Globus pallidus (tissue), 1 donor: ENCODE data around the gene JTB.

ENCODE experiments used
- DNase-seq: peaks from one replicate; pipeline ENCODE4 v3.0.0-alpha.2; 2015; ENCODE audit warnings: low spot score

Gene JTB

DNA sequence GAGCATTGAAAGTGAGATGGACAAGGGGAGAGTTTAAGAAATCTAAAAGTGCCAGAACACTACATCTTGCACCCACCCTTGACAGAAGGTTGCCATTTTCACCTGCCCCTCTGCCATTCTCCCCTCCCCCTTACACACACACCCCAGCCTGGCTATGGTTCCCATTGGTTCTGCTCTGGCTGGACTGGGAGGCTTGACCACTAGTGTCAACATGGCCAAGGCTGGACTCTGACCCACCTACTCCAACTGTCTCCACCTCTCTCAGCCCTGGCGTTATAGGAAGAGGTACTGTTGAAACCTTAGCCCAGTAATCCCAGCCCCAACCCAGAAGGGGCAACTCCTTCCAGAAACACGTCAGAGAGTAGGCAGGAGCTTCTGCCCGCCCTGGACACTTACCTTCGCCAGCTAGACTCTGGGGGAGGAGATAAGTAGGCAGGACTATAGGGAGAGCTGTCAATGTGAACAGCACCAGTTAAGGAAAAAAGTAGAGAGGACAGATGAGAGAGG lies 23.6 kb downstream of the JTB start:
- DNase-seq, result no peak

DNA sequence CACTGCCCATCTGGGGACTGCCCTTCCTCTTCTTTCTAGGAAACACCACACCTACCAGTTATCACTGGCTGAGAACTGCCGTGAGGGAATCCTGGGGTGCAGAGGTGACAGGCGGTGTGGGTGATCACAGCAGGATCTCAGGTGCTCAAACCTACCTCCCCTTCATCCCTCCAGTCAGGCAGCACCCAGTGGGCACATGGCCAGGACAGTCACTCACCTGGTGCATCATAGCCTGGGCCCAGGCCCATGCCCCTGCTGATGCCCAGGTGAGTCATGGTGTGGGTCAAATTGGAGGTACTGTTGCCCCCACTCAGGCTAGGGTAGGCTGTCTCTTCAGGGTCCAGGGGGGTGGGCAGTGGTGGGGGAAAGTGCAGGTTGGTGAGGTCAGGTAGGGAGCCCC lies 25.7 kb downstream of the JTB start:
- no peak for DNase-seq

DNA sequence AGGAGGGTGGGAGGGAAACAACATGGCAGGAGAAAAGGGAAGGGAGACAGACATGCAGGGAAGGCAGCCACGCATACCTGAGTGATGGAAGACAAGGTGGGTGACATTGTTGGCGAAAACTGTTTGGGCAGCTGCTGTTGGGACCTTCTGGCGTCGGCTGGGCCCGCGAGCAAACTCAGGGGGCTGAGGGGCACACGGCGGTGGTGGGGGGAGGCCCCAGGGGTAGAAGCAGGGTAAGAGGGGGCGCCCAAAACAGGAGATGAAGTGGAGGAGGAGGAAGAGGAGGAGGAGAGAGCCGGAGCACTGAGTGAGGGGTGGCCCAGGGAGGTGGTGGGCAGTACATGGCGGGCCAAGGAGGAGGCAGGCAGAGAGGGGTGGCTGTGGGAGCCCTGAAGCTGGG lies 26.3 kb downstream of the JTB start:
- DNase-seq, result no peak

DNA sequence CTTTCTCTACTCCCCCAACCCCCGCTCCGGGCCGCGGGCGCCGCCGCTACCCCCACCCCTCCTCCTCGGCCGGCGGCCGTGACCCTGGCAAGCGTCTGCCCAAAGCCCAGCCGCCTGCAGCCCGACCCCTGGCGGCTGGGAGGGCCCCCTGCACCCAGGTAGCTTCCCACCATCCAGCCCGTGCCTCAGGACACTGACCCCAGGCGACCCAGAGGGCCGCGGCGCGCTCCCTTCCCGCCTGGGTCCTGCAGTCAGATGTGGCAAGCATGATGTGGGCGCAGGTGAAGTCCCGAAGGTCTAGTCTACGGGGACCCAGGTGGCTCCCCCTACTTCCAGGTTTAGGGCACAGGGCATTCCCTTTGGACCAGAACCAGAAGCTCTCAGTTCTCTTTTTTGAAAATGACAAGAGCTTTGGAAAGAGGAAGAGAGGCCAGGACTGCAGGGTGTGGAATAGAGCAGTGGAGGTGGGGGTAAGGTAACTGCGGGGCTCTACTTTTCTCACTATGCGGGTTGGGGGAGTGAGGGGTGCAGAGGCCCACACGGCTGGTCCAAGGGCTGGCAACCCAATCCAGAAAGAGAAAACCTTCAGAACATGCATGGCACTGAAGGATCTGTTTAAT lies 30.7 kb downstream of the JTB start, which contains the start of gene DENND4B:
Gene DENND4B, minus strand, starts transcription at position 97 of the 620 bp plus-strand sequence. CDS start 2,344 bp downstream, outside the sequence.
- peak; percentile 85 for DNase-seq

DNA sequence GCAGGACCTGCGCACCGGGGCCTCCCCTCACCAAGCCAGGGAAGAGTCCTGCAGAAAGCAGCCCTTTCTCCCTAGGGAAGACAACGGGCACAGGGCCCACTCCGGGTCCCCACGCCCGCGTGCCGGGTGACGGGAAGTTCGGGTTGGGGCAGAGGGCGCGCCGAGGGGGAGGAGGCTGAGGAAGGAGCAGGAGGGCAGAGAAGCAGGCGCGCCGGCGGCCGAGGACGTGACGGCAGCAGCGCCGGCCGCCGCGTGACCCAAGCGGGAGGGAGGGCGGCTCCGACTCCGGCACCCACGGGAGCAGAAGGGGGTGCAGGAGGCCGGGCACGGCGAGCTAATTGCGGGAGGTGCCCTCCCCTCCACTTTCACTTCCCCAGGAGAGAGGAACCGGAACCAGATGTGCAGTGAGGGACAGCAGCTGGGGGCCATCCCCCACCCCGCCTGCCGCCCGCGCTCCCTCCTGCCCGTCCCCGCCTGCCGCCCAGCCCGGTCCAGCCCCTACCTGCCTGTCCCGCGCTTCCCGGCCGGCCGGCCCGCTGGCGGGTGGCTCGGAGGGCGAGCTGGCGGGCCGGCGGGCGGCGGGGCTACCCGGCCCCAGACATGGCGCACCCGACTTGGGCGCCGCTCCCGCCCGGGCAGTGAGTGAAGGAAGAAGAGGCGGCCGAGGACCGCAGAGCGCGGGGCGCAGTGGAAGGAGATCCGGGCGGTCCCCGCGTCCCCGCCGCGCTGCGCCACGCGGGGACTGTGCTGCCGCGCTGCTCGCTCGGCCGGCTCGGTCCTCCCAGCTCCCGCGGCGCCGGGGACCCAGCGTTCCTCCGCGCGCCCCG lies 31.5 kb downstream of the JTB start:
- peak; percentile 84 for DNase-seq

DNA sequence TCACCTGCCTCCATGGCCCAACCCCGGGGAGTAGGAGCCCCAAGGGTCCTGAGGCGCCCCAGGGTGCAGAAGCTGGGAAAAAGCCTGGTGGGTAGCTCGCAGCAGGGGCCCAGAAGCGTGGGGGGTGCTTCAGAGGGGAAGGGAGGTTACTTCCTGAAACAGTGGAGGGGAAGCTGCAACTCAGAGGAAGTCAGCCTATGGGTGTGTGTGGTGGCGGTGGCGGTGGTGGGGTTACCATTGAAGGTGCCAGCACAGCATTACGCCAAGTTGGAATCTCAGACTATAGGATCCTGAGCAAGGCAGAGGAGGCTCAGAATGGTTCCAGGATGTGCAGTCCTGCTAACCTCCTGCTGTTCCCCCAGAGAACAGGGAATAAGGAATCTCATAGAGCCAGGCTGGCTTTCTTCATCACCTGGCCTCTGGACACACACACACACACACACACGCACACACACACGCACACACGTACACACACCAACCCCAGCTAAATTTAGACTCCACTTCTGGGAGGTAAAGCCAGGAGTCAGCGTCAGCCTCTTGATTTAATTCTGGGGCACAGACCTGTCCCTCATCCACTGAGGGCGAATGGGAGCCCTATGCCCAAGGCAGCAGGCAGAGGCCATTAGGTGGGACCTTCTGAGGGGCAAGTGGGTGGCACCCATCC lies 32.2 kb downstream of the JTB start:
- peak; percentile 40 for DNase-seq

DNA sequence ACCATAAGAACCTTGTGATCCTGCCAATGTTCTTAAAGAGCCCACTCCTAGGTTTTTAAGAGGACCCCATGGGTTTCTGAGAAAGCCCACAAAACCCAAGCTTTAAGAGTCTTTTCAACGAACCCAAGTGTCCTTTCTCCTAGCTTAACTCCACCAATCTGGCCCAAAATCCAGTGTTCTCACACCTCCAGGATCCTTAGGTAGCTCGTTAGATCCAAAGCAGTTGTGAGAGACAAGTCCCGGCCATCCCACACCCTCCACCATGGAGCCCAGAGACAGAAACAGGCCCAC lies 32.7 kb downstream of the JTB start:
- no peak for DNase-seq

DNA sequence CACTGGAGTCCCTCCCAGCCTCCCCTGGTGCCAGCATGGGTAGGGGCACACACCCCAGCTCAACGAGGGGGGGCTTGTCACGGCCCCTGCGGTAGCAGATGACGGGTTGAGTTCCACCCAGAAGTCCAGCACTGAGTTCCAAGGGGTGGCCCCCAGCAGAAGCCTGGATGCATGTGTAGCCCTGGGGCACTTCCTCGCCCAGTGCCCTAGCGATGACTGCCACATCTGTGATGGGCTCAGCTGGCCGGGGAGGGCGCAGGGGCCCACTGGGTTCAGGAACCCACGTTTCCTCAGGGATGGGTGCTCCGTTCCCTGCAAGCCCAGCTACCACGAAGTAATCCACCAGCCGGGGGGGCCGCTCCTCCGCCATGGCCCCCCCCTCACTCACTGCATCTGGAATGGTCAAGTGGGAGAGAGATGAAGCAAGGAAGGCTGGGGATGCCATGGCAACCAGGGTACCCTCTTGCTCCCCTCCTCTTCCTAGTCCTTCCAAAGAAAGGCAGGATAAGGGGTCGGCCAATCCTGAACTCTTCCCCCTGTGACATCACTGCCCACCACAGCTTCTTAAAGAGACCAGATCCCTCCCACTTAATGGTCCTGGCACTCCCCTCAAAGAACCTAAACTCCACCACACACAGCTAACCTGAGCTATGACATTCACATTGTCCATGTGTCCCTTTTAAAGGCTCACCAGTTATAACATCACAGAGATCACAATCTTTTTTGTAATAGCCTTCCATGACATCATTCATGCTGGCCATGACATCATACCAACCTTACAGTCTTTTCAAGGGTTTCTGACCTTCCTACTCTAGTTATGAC lies 33.3 kb downstream of the JTB start:
- no peak for DNase-seq

DNA sequence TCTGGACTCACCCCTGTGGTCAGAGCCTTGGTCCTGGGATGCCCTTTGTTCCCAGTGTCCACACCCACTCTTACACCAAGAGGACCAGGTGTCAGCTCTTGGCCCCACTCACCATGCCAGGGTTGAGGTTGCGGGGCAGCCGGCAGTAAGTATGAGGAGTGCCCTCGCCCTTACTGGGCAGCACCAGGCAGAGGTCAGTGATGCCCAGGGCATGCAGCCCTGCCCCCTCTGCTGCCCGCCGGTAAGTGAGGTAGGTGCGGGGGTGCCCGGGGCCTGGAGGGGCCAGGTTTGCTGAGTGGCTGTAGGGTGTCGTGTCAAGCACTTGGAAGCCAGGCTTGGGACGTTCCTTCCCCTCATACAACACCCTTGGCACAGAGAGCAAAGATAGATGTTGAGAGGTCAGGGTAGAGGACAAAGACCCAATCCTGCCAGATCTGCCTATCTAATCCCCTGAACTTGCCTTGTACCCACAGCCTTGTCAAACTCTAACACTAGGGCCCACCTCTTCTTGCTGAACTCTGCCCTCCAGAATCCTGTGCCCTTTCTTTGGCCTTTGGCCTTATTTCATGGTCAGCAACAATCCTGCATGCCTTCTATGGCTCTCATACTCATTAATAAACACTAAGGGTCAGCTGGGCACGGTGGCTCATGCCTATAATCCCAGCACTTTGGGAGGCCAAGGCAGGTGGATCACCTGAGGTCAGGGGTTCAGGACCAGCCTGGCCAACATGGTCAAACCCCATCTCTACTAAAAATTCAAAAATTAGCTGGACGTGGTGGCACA lies 34.5 kb downstream of the JTB start:
- no peak for DNase-seq

DNA sequence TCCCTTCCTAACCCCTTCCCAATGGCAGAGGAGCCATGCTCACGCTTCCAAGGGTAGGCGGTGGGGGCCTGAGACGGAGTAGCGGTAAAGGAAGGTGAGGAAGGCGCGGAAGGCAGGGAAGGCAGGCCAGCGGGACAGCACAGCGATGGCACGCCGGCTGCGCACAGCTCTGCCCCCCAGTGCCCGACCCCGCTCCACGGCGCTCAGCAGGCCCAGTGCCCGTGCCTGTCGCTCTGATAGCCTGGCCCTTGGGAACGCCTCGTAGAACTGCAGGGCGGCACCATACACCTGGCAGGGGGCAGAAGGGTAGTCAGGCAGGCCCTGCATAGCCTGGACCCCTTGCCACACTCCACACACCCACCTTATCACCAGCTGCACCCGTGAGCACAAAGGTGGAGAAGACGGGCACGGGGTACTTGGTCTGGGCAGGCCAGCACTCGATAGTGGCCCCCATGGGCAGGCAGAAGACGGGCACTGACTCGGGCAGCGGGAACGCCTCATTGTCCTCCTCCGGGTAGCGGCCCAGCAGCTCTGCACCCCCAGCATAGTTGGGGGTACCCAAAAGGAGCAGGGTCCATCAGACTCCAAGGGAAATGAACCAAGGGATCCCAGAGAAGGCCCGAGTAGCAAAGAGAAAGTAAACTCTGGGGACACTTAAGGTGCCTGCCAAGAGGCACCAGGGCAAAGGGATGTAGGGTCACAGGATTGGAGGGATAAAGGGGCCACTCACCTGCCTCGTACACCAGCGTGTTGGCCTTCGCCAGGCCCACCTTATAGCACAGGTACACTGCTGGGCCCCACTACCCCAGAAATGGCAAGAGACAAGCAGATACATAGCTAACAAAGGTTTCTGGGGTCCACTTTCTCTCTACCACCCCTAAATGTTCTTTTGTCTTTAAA lies 35.4 kb downstream of the JTB start:
- DNase-seq, result no peak

DNA sequence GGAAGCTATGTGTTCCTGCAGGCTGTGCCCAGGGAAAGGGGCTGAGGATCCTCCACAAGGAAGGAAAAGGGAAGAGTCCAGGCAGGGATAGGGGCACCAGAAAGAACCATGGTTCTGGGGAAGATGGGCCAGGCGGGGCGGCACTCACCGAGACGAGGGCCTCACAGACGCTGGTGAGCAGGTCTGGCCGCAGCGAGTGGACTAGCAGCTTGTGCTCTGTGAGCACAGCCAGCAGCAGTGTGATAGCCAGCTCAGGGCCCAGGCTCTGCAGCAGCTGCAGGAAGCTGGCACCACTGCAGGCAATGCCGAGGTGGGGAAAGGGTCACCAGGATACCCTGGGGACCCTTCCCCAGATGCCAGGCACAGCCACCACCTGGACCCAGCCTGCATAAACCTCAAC lies 36.7 kb downstream of the JTB start:
- DNase-seq, result no peak

DNA sequence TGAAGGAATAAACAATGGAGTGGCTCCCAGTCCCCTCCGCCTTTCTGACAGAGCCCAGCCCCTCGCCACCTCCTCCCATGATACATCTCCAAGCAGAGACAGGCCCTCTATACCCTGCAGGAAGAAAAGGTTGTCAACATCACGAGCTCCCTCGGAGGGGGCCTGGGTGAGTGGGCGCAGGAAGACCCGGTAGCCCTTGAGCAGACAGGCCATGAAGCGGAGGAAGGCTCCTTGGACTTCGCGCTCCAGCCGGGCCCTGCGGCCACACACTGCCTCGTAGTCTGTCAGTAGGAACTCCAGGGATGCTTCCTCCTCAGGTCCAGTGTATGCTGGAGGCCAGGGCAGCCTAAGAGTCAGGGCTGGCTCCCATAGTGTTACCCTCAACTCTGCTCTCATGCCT lies 38.0 kb downstream of the JTB start:
- no peak for DNase-seq

DNA sequence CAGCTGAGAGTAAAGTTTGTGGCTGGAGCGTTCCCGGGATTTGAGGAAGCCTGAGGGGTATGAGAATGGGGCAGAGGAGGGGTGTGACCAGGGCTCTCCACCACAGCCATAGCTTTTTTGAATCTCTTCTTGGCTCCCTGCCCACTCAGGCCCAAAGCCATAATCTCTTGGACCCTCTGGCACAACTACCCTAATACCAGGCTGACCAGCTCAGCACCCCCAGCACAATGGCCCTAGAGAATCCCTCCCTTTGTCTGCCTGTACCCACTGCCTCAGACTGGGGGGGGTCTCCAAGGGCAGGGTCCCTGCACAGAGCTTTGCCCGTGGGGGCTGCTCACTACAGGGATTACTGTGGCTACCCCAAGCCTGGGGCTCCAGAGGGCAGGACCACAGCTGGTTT lies 38.5 kb downstream of the JTB start:
- DNase-seq, result no peak

DNA sequence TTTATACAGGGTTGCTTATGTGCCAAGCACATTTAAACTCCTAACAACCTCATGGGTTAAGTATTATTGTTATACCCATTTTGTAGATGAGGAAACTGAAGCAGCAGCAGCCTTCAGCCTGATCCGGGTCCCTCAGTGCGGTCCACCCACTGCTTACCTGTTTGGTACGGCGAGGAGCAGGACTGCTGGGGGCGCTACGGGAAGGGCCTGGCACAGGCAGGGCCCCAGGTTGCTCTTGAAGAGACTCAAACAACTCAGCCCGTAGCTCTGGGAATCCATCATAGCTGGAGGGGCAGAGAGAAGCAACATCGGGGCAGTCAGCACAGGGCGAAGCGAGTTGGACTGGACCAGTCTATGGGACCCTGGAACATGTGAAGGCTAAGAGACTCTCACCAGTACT lies 40.1 kb downstream of the JTB start:
- no peak for DNase-seq

DNA sequence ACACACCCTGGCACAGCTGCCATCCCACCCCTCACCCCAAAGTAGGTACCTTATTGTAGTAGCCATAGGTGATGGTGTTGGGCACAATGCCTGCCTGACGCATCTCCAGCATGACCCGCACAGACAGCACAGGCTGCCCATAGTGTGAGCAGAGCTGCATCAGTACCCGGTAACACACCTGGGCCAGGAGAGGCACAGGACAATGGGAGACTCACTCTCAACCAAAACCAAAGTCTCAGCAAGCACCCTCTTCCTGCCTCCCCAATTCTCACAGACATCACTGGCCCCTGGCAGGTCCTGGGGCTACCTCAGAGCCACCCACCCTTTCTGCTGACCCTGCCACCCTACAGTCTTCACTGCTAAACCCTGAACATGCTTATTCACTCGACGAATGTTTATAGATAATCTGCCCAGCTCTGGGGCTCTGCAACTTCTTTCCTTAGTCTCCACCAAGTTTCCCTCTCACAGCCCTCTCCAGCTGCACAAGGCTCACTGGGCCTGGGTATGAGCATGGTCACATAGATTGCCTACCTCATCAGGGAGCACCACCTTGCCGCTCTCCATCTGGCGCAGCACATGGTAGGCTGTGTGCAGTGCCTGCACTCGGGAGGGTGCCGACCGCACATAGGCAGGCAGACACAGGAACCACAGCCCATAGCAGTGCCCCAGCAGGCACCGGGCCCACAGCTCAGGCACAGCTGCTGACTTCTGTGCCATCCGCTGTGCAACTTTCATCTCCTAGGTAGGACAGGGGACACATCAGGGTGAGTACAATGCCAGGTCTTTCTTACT lies 41.3 kb downstream of the JTB start:
- no peak for DNase-seq

DNA sequence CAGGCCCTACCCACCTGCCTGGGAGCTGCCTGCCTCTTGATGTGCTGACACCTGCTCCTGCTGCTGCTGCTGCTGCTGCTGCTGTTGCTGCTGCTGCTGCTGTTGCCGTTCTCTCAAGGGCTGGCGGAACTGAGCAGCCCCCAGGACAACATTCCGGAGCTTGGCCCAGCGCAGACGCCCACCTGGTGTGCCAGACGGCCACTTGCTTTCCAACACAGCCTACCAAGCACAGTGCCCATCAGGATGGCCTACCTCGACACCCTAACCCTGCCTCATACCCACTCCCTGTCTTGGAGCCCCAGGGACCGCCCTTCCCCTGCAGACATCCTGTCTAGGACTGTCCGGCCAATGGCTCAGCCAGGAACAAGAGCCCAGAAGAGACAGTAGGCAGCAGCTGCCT lies 42.7 kb downstream of the JTB start:
- DNase-seq, result no peak

DNA sequence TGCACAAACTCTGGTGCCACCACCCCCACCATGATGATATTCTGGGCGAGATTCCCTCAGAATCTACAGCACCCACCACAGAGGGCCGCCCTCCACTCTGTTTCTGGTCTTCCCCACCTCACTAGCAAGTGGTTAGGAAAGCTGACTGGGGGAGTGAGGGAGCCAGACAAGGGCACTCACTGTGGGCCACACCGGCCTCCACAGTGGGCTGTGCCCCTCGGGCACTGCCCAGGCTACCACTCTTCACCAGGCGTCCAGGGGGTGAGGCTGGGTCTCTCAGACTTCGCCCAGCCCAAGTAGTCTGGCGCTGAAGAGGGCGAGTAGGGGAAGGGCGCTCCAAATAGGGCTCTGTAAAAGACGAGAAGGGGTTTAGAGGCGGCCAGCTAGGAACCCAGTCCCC lies 43.5 kb downstream of the JTB start:
- no peak for DNase-seq

DNA sequence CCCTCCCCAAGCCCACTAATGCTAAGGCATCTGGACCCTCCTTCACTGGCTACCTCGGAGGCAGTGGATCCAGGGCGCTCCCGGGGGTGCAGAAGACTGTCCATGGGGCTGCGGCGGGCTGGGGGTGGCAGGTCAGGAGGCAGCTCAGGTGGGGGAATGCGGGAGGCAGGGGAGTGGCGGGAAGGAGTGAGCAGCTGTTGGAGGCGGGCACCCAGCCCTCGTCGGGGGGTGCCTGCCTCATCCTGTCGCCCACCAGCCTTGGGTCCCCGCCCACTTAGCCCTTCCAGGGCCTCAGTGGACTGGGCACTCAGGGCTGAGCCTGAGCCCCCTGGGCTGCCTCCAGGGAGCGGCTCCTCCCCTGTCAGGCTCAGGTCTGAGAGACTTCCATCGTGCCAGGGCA lies 44.0 kb downstream of the JTB start:
- no peak for DNase-seq
